Mesangial cell (primary cell): ENCODE results near the gene N4BP2L1. TPM values are rescaled to one million over a fixed set of nuclear protein-coding genes. Genes with fewer than 3 reads are reported as not detected.

Experiments
- total RNA-seq: library from RNA; depleted of rRNA; stranded (reverse); fragments of >200 nt; gene quantifications from 2 replicates; pipeline ENCODE4 v1.2.3, GENCODE V29; 2015

N4BP2L1 gene
- total RNA-seq: 0.81 and 4.2 TPM in 2 replicates

GRCh38 chr13:32427852-32428580 lies at the start of gene N4BP2L1:
Gene N4BP2L1 (minus strand): TSS chr13:32428130. CDS start chr13:32428082, 48 bp downstream.

Other genes with a start within 250 kb of the N4BP2L1 start
- gene ZAR1L, start 112.8 kb downstream of the N4BP2L1 start, total RNA-seq: not detected in 2 replicates
- 1.4 and 17.8 TPM in 2 replicates for gene BRCA2, start 112.6 kb downstream of the N4BP2L1 start, total RNA-seq
- gene N4BP2L2, start 110.7 kb upstream of the N4BP2L1 start, total RNA-seq: 18.3 and 23.2 TPM in 2 replicates
- gene PDS5B, start 158.3 kb upstream of the N4BP2L1 start, total RNA-seq: 8.9 and 15.5 TPM in 2 replicates